Stimulated activated CD4-positive, alpha-beta T cell treated with anti-CD3 and anti-CD28 coated beads, TNF-alpha, amount 100 ng/mL, for 1 hour (primary cell): ENCODE data around the gene PAQR4.
"Not testable (repeated sequence)": the region's sequence is repeated elsewhere in the genome, so short reads cannot be mapped to it uniquely, and the experiment has no call there.

Source experiments
- DNase-seq, 3 donors: peaks; one replicate each; pipeline ENCODE4 v3.0.0-alpha.2; 2020; ENCODE audit warnings: low read depth in 3 of 3, low spot score in 1 of 3

Gene PAQR4

DNA sequence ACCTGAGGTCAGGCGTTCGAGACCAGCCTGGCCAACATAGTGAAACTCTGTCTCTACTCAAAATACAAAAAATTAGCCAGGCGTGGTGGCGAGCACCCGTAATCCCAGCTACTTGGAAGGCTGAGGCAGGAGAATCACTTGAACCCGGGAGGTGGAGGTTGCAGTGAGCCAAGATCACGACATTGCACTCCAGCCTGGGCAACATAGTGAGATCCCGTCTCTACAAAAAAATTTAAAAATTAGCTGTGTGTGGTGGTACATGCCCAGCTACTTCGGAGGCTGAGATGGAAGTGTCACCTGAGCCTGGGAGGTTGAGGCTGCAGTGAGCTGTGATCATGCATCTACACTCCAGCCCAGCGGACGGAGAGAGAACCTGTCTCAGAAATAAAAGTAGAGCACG lies 25.4 kb upstream of the PAQR4 start:
- not testable (repeated sequence) for DNase-seq

DNA sequence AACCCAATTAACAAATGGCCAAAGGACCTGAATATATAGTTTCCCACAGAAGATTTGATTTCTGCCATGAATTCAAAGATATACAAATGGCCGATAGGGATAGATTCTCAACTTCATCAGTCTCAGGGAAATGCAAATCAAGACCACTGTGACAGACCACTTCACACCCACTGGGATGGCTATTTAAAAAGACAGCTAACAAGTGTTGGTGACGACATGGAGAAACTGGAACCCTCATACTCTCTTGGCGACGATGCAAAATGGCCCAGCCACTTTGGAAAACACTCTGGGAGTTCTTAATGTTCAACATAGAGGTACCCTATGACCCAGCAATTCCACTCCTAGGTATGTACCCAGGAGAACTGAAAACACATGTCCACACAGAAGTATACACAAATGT lies 22.5 kb upstream of the PAQR4 start:
- DNase-seq = no peak

DNA sequence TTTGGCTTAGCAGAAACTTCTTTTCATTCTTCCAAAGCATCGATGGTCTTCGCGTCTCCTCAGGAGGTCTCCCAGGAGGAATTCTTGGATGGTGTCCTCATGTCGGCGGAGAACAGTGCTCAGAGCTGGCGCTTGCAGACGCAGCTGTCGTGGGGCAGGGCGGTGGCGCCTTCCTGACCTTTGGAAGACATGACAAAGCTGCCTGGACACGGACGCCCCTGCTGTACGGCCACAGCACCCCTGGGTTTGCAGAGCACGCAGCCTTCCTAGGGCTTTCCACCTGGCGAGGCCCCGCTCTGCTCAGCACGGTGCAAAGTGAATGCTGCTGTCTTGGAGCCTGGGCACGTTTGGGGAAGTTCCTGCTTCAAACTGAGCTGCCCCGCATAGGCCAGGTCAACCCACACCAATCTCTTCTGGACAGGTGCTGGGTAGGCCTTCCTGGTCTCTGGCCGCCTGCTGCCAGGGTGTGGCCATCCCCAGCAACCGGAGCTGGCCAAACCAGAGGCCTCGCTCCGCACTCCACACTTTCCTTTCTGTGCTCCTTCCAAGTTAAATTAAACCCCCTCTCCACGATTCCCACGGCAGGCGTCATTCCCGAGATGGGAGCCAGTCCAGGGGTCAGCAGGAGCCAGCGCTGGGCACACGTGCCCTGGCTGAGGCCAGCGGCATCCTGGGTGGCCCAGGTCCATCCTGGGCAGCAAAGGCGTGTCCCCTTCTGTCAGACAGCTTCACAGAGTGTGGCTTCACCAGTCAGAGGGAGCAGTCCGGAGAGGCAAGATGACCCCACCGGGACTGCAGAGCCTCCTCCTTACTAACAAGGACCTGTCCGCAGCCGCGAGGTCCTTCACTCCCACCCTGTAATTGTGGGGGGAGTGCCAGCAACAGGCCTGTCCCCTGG lies 20.1 kb upstream of the PAQR4 start:
- no peak for DNase-seq

GRCh38 chr16:2949705-2950352 lies 19.3 kb upstream of the PAQR4 start:
- no peak for DNase-seq

DNA sequence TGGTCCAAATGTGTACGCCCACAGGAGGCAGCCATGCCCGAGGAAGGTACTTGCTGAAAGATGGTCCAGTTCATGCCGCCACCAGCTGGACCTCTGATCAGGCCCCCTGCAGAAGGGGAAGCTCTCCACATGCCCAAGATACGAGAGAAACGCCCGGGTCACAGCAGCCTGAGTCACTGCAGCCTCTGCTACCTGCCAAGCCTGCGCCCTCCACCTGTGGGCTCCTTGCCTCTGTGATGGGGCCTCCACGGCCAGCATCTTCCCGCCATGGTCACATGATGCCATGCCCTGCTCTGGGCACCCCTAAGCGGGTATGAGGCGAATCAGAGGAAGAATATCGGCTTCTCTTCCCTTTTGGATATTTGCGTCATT lies 18.8 kb upstream of the PAQR4 start:
- DNase-seq = no peak

DNA sequence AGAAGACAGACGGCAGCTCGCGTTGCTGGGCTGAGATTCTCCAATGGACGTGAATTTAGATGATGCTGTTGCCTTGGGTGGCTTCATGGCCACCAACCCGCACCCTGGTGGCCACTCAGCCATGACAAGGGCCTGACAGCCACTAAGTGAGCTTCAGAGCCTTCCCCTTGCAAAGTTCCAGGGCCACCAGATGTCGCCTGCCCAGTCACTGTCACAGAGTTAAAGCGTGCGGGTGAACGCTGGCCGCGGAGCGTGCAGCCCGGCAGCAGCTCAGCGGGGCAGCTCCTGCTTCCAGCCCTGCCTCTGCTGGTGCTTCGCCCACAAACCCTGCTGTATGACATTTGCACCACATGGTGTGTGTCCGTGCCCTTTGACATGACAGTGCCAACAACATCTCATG lies 18.4 kb upstream of the PAQR4 start:
- no peak for DNase-seq

- DNase-seq = no peak
Observed at GRCh38 chr16:2952679-2953078, 16.5 kb upstream of the PAQR4 start.

- DNase-seq = no peak
Observed at GRCh38 chr16:2953706-2954627, 15.2 kb upstream of the PAQR4 start.

GRCh38 chr16:2954656-2955381 lies 14.3 kb upstream of the PAQR4 start:
- DNase-seq = no peak

- DNase-seq = no peak
Observed at GRCh38 chr16:2955438-2955778, 13.7 kb upstream of the PAQR4 start.

DNA sequence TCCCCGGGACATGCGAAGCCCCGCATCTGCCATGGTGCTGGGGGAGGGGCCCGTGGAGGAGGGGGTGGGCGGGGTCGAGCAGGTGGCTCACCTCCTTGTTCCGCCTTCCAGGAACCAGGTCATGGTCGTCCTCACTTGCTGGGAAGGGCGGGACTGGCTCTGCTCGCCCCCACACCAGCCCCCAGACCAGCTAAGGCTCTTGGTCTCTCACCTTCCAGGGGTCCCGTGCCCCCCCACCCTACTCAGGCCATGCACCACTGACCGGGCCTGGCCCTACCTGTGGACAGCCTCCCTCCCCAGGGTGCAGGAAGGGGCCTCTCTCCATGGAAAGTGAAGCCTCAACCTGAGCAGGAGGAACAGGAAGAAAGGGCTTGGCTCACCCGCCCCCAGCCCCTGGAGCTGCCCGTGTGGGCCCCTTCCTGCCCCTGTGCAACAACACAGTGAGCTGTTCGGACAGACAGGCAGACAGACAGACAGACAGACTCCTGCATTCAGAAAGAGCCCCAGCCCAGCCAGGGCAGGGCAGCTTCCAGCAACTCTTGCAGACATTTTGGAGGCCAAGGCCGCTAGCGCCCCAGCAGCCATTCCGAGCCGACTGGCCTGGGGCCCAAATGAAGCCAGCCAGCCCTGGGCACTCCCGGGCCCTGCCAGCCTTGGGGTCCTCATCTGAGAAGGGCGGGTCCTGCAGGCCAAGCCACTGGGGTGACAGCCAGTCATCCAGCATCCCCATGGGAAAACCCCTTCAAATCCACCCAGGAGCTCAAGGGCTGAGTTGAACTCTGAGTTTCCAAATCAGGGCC lies 13.2 kb upstream of the PAQR4 start:
- DNase-seq = no peak

- DNase-seq = no peak
Observed at GRCh38 chr16:2956579-2956956, 12.6 kb upstream of the PAQR4 start.

DNA sequence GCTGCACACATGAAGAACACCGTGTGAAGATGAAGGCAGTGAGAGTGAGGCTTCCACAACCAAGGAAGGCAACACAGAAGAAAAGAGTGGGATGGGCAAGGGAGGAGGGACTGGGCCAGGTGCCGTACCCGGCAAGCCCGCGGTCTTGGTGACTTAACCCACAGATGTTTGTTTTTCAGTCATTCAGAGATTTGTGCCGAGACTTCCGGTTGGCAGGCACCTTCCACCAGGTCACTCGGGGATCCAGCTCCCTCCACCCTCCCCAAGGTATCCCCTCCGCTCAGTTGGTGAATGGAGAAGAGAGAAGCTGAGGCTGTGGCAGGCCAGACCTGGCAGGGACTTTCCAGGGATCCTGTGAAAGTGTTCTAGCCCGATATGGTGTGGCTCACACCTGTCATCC lies 9.9 kb upstream of the PAQR4 start:
- DNase-seq = no peak

DNA sequence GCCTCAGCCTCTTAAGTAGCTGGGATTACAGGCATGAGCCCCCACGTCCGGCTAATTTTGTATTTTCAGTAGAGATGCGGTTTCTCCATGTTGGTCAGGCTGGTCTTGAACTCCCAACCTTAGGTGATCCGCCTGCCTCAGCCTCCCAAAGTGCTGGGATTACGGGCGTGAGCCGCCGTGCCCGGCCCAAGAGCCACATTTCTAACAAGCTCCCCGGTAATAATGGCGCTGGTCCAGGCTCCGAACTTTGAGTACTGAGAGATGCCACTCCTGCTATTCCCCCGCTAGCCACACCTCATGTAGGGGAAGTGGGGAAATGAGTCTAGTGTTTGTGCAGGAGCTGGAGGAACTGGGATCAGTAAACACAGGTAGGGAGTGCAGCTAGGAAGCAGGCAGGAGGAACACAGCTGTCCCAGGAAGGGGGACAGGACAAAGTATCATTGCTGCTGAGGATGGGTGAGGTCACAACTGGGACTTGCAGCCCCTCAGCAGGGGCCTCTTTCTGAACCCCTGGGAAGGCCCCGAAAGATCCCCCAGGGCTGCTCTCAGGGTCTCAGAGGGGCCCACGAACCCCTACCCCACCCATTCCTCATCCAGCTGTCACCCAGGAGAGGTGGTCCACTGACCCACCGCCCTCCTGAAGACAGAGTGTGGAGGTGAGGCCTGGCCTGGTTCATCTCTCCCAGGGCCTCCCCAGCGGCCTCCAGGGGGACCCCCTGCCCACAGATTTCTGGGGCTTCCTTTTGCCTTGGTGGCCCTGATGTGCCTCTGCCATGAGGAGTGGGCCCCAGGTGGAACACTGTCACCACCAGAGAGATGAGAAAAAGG lies 8.8 kb upstream of the PAQR4 start:
- DNase-seq = no peak

DNA sequence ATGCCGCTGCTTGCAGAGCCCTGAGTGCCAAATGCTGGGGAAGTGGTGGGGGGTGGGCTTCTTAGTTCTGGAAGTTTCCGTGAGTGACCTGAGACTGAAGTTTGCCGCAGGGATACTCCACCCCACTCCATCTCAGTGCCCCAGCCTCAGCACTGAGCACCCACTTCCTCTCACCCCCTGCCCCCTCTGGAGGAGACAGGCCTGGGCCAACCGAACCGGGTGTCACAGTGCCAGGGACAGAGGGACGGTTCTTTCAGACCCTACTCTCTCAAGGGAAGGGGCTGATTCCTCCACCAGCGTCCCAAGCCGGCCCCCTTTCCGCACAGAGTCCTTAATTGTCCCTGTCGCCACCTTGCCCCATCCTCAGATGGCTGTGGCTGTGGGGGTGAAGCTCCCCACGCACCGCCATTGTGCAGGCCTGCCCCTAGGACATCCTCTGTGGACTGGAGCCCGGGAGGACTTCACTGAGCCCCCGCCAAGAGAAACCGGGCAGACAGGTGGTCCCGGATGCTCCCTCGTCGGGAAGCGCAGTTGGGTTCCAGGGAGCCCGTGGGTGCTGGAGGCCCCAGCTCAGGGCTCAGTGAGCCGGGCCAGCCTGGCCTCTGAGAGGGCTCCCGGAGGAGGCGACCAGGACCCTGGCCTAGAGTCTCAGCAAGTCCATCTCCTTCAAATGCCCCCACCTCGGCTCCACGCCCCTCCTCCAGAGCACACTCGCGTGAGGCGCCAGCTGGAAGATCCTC lies 6.6 kb upstream of the PAQR4 start:
- DNase-seq = no peak

DNA sequence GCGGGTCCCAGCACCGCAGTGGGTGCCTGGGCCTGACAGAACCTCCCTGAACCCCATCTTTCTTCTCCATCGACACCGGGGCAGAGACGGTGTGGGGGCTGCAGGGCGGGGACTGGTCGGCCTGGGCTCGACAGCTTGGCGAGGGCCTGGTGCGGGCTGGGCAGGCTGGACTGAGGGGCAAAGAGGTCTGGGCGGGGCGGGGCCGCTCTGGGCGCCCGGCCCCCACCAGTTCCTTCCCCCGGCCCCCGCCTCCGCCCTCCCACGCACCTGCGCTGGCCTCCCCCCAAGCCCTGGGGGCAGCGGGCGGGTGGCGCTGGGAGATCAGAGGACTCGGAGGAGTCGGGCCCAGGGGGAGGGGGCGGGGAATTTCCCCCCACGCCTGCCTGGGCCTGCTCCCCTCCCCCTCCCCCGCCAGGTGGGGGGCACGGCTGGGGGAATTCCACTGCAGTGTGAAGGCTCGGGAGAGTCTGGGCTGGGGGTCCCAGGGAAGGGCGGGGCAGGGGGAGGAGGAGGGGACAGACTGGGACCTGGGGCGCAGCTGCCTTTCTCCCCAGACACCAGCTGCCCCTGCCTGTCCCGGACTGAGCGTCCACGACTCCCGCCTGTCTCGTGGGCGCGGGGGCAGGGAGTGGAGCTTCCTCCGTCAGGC lies 6.0 kb upstream of the PAQR4 start:
- no peak for DNase-seq

- peak in 1 of 3 donors; percentile 33 for DNase-seq
Observed at GRCh38 chr16:2963723-2964474, 5.2 kb upstream of the PAQR4 start, which contains the start of gene KREMEN2. TSS of gene KREMEN2 (plus strand) at chr16:2964275. CDS start at chr16:2964521, 246 bp downstream.
